NCI-H345 treated with DMSO at 0.1 percent for 48 hours (cell line): ENCODE results near the gene GRIN1.

Experiments used
- DNase-seq: peaks from one replicate; lab custom pipeline; 2025; ENCODE audit not compliant: unreplicated experiment; lab: John Stamatoyannopoulos, UW

The GRIN1 gene

DNA sequence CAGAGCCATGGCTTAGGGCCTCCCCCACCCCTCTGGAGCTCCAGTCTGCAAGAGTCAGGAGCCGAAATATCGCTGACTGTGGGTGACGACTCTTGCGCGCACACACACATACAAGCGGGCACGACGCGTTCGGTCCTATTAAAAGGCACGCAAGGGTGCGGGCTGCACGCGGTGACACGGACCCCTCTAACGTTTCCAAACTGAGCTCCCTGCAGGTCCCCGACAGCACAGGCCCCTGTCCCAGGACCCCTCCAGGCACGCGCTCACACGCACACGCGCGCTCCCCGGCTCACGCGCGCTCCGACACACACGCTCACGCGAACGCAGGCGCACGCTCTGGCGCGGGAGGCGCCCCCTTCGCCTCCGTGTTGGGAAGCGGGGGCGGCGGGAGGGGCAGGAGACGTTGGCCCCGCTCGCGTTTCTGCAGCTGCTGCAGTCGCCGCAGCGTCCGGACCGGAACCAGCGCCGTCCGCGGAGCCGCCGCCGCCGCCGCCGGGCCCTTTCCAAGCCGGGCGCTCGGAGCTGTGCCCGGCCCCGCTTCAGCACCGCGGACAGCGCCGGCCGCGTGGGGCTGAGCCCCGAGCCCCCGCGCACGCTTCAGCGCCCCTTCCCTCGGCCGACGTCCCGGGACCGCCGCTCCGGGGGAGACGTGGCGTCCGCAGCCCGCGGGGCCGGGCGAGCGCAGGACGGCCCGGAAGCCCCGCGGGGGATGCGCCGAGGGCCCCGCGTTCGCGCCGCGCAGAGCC, at the start of gene GRIN1:
TSS of gene GRIN1 (plus strand) at position 433 of the 746 bp plus-strand sequence. CDS start 333 bp downstream, outside the sequence.
- DNase-seq, result no peak

- no peak for DNase-seq
These were observed 49.6 kb upstream of the GRIN1 start for GRCh38 chr9:137089232-137089947.

DNA sequence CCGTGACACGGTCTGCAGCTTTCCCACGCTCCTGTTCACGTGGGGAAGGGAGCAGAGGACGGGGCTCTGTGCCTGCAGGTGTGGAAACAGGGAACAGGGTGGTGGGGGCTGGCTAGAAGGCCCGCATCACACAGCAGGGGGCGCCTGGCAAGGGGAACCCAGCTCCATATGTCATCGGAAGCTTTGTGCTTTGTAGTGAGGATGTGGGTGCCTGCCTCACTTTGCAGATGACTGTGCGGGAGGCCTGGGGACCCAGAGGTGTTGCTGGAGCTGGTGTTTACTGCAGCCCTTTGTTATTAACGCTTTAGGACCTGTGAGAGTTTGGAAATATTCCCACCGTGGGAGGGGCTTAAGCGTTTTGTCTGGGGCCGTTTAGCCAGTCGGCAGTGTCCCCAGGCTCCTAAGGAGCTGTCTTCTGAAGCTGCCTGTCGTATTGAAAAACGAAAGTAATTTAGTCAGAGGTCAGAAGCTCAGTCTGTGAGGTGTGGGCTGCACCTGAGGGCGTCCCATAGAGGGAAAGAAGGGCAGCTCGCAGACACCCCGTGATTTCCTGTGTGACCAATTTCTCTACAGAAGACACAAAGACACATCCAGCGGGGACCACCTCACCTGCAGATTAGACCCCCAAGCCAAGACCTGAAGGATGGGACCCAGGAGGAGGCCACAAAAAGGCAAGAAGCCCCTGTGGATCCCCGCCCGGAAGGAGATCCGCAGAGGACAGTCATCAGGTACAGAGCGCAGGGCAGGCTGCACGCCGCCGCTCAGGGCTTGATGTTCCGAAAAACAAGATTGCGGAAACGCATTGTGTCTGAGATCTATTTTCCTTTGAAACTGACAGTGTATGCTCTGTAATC, 43.1 kb upstream of the GRIN1 start:
- no peak for DNase-seq

- no peak for DNase-seq
These were observed 42.0 kb upstream of the GRIN1 start for GRCh38 chr9:137096785-137097546.

DNA sequence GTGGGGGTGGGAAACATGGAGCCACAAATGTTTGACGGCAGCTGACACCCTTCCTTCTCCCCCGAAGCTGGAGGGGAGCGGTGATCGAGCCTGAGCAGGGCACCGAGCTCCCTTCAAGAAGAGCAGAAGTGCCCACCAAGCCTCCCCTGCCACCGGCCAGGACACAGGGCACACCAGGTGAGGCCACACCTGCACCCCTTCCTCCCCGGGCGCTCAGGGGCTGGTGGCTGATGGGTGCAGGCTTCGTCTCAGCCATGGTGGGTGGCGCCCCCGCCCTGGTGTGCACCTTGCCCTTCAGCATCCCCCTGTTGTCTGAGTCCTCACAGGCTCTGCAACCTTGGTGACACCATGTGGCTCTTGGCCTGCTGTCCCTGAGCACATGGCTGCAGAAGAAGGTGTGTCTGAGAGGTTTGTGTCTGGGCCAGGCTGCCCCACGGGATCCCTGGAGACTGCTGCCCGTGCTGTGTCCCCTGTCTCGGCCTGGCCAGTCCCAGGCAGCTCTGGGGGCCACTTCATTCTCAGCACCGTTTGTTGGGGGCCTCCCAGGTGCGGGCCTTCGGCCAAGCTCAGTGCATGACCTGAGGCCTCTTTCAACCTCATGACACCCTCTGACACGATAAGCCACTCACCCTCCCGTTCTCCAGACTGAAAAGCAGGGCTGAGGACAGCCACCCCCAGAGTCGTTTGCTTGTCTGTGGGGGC, 41.0 kb upstream of the GRIN1 start:
- DNase-seq, result no peak

DNA sequence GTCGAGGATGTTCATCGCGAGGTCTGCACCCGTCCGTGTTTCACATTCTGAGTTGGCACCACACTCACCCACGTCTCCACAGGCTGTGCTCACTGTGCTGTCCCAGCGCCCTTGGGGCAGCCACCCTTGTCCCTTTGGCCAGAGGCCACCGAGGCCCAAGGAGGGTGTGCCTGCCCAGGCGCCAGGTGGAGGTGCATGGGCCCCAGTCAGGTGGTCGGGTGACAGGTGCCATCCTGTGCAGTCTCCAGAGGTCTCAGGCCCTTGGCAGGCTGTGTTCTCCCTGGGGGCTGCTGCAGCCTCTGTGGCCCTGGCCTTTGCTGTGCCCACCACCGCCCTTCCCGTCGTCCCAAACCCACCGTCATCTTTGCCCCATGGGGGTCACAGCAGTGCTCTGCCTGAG, 39.7 kb upstream of the GRIN1 start:
- DNase-seq, result no peak

- no peak for DNase-seq
These were observed 35.6 kb upstream of the GRIN1 start for GRCh38 chr9:137103206-137103999.

DNA sequence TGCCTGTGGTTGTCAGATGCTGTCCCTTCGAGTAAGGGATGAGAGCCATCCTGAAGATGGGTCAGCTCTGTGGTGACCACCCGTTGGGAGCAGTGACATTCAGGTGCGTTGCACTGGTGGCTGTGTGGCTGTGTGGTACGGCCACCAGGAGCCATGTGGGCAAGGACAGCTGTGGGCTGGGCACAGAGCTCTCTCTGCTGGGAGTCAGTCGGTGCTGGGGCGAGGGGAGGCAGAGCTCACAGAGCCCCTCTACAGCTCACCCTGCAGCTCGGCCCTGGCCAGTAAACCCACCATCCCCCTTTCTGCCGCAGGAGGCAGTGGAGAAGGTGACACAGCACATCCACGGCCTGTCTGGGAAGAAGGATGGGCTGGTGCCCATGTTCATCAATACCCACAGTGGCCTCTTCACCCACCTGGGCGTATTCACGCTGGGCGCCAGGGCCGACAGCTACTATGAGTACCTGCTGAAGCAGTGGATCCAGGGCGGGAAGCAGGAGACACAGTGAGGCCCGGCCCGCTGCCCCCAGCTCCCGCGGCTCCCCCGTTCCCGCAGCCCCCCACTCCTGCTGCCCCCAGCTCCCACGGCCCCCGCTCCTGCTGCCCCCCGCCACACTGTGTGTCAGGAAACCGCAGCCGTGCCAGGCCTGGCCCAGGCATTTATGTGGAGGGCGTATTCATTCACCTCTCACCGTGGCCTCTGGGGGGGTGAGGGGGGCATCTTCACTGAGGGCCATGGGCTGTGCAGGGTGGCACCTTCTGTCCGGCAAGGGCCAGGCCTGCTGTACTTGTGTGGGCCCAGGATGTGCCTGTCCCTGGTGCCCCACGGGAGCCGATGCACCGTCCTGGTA, 32.9 kb upstream of the GRIN1 start:
- DNase-seq, result no peak

- no peak for DNase-seq
These were observed 32.2 kb upstream of the GRIN1 start for GRCh38 chr9:137106662-137107250.

GRCh38 chr9:137107312-137107921, 31.5 kb upstream of the GRIN1 start:
- DNase-seq, result no peak

- no peak for DNase-seq
These were observed 31.0 kb upstream of the GRIN1 start for GRCh38 chr9:137107982-137108381.

DNA sequence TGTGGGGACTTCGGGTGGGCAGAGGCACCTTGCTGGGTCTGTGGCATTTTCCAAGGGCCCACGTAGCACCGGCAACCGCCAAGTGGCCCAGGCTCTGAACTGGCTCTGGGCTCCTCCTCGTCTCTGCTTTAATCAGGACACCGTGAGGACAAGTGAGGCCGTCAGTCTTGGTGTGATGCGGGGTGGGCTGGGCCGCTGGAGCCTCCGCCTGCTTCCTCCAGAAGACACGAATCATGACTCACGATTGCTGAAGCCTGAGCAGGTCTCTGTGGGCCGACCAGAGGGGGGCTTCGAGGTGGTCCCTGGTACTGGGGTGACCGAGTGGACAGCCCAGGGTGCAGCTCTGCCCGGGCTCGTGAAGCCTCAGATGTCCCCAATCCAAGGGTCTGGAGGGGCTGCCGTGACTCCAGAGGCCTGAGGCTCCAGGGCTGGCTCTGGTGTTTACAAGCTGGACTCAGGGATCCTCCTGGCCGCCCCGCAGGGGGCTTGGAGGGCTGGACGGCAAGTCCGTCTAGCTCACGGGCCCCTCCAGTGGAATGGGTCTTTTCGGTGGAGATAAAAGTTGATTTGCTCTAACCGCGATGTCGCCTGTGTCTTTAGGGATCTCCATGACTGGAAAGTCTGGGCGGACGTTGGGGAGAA, 30.2 kb upstream of the GRIN1 start:
- no peak for DNase-seq

- no peak for DNase-seq
These were observed 29.5 kb upstream of the GRIN1 start for GRCh38 chr9:137109250-137110146.

DNA sequence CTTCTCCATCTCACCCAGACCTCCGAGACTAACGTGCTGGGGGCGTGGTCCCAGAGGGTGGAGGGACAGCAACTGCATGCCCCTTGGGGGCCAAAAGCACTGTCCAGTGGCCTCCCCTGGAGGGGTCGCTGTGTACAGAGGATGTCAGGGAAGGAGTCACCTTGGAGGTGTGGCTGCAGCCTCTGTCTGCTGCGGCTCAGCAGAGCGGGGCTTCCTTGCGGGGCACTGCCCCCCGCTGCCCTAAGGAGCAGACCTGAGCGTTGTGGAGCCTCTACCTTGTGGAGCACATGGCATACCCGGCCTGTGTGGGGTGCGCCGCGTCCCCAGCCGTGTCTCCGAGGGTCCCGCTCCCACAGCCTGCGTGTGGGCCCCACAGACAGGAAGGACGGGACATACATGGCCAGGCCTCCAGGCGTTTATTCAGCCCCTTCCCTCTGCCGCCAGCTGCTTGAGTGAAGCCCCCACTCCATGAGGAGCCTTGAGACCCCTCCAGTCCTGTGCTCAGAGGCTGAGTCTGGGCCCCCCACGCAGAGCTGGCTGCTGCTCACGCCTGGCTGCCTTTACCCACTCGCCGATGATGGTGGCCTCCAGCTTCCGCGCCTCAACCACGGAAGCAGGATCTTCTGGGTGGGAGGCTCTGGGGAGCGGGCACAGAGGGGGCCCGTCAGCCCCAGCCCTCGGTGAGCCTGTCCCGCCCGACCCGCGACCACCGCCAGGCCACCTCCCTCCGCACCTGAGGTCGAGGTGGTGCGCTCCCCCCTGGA, 28.6 kb upstream of the GRIN1 start:
- DNase-seq, result no peak
